D721Med (cell line): ENCODE data around the gene OR51F1.
"Not testable (repeated sequence)": the region's sequence is repeated elsewhere in the genome, so short reads cannot be mapped to it uniquely, and the experiment has no call there.

Experiments
- DNase-seq: peaks from one replicate; pipeline ENCODE4 v3.0.0; 2011; ENCODE audit warnings: low spot score; ENCODE audit not compliant: insufficient read length
- FAIRE-seq: peaks from 2 replicates; lab custom pipeline; 2011; peaks lifted over from hg19 to GRCh38; lab: Jason Lieb, UNC
- TF ChIP-seq, protein P1 (sequence below): IDR thresholded peaks from 2 replicates; pipeline ENCODE4 v1.5.1; 2012; ENCODE audit warnings: mild to moderate bottlenecking, control low read depth; ENCODE audit not compliant: insufficient read depth; ENCODE audit errors: missing control alignments

The OR51F1 gene

DNA sequence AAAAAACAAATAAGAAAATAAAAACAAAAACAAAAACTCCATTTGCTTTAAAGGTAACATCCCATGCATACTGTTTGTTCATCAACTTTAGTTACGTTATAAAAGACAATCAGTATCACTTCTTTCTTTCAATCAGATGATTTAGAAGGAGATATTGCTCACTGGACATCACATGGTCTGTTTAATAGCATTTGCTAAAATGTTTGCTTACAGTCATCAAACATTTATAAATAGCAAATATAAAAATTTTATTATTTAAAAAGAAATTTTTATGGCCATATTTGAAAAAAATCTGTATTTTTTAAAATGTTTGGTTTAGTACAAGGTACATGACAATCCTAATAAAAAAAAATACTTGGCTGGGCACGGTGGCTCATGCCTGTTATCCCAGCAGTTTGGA, 42.6 kb downstream of the OR51F1 start:
- TF ChIP-seq, protein P1, sequence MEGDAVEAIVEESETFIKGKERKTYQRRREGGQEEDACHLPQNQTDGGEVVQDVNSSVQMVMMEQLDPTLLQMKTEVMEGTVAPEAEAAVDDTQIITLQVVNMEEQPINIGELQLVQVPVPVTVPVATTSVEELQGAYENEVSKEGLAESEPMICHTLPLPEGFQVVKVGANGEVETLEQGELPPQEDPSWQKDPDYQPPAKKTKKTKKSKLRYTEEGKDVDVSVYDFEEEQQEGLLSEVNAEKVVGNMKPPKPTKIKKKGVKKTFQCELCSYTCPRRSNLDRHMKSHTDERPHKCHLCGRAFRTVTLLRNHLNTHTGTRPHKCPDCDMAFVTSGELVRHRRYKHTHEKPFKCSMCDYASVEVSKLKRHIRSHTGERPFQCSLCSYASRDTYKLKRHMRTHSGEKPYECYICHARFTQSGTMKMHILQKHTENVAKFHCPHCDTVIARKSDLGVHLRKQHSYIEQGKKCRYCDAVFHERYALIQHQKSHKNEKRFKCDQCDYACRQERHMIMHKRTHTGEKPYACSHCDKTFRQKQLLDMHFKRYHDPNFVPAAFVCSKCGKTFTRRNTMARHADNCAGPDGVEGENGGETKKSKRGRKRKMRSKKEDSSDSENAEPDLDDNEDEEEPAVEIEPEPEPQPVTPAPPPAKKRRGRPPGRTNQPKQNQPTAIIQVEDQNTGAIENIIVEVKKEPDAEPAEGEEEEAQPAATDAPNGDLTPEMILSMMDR = no peak
- FAIRE-seq = no peak
- DNase-seq = no peak

DNA sequence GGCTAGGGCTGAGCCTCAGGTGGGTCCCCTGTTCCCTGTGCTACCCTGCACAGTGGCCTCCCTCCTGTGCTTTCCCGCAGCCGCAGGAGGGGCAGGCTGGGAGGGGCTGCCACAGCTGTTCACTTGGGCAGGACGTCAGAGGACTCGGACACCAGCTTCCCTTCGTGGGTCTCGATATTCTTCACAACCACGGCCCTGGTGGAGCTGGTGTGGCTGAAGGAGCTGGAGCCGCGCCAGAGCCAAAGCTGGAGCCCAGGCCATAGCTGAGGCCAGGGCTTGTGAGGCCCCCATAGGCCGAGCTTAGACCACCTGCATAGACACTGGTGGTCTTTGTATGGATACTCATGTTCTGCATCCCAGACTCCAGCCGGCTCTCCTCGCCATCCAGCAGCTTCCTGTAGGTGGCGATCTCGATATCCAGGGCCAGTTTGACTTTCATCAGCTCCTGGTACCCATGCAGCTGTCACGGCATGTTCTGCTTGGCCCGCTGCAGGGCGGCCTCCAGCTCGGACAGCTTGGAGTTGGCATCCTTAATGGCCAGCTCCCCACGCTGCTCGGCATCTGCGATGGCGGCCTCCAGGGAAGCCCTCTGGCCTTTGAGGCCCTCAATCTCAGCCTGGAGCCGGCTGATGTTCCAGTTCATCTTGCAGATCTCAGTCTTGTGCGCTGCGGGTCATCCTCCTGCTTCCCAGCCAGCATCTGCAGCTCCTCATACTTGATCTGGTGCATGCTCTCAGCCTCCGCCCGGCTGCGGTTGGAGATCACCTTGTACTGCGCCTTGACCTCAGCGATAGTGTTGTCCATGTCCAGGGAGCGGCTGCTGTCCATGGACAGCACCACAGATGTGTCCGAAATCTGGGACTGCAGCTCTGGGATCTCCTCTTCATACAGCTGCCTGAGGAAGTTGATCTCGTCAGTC, 46.9 kb downstream of the OR51F1 start:
- not testable (repeated sequence) for DNase-seq, FAIRE-seq
